GM18519 (cell line): Measurements from ENCODE around the gene SLC9A9.
"Not testable (repeated sequence)": the region's sequence is repeated elsewhere in the genome, so short reads cannot be mapped to it uniquely, and the experiment has no call there.

ENCODE experiments used
- ATAC-seq: cut with Tn5 transposase; IDR thresholded peaks from one replicate; pipeline ENCODE4 v1.9.1; 2021; ENCODE audit warnings: mild to moderate bottlenecking, moderate library complexity; ENCODE audit not compliant: unreplicated experiment, low FRiP score

Gene SLC9A9

DNA sequence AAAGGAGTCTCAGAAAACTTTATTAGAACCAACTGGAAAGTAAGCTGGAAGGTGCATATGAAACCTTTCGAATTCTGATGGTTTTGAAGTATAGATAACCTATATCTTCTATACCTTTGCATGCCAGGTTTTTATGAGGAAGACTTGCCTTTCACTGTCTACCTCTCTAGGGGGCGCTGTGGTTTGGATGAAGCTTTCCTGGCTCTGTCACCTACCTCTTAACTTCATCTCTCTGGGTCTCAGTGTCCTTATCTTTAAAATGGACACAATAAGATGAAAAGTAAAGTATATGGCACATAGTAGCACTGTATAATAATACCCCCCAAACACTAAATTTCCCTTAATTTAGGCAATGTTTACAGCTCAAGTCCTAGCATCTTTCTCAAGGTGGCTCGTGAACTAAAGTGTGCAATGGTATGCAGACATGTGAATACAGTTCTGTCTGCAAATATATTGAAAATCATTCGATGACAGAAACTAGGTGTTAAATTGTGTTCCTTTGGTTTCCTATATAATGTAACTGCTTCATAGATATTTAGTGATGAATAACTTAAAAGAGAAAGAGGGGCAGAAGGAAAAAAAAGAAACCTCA lies 414.4 kb downstream of the SLC9A9 start:
- ATAC-seq: no peak

DNA sequence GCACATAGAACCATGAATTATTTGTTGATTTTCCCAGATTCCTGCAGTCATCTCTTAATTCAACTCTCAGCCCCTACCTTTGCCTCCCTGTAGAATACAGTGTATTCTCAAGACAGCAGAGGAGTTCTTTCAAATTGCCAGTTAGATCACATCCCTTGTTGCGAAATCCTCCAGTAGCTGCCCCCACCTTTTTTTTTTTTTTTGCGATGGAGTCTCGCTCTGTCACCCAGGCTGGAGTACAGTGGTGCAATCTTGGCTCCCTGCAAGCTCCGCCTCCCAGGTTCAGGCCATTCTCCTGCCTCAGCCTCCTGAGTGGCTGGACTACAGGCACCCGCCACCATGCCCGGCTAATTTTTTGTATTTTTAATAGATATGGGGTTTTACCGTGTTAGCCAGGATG lies 417.0 kb downstream of the SLC9A9 start:
- ATAC-seq: not testable (repeated sequence)

DNA sequence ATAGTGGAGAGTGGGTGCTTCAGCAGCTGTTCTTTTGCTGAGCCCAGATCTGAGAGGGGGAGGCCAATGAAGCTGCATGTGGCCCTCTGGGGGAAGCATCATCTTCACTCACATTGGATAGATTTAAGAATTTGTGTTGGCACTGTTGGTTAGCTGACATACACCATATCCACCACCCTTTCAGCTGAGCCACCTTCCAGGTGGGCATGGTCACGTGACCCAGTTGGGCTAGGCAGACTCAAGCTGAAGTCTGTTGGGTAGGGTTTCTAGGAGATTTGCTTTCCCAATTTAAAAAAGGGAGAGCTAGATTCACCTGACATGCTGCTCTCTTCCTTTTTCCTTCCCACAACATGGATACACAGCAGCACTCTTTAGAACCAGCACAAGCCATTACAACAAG lies 417.7 kb downstream of the SLC9A9 start:
- ATAC-seq: no peak

DNA sequence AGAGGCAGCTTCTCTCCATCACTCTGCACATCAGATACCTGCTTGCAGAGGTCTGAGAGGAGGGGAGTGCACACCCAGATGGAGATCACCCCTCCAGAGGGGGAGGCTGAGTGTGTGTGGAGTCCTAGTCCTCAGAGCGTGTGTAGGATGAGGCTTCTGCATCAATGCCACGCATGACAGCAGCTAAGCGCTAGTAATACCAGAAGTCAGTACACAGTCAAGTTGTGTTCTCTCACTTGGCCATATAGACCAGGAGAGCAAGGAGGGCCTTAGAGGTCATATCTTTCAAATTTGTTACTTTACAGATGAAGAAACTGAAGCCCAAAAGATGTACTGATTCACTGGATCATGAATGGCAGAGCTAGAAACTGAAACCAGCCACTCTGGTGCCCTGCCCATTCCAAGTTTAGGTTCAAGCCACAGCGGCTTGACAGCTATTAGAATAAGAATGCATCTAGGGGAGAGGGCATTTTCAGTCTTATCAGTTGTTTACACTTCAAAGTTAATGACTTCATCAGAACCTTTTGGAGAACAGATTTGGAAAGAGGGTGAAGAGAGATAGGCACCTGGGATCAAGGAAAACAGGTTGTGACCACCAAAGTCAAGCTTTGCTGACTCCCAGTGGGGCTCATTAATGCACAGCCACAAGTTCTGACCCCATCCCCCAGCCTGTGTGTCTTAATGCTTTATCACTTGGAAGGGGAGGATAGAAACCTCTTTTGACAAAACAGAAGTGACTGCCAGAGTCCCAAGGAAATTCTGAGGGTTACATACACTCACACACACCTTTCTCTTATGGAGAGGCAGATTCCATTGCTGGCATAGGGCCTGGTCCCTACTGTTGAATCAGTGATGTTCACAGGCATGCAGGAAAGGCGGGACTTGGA lies 418.4 kb downstream of the SLC9A9 start:
- no peak for ATAC-seq

DNA sequence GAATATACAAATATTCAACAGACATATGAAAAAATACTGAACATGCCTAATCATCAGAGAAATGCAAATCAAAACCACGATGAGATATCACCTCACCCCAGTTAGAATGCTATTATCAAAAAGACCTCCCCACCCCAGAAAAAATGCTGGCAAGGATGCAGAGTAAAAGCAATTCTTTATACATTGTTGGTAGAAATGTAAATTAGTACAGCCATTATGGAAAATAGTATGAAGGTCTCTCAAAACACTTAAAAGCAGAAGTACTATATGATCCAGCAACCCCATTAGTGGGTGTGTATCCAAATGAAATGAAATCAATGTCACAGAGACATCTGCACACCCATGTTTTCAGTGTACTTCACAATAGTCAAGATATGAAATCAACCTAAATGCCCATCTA lies 420.0 kb downstream of the SLC9A9 start:
- no peak for ATAC-seq

DNA sequence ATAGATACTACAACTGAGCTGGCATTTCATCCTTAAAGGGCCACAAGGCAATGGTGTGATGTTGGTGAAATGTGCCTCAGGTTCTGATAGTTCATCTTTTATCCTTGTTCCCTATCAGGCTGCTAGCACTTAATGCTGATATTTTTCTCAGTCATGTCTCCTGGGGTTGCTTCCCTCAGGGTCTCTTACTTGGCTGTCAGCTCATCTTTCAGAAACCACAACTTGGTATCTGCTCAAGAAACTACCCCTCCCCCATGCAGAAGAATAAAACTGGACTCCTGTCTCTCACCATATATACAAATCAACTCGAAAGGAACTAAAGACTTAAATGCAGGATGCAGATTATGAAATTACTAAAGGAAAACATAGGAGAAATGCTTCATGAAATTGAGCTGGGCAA lies 420.6 kb downstream of the SLC9A9 start:
- ATAC-seq: no peak

DNA sequence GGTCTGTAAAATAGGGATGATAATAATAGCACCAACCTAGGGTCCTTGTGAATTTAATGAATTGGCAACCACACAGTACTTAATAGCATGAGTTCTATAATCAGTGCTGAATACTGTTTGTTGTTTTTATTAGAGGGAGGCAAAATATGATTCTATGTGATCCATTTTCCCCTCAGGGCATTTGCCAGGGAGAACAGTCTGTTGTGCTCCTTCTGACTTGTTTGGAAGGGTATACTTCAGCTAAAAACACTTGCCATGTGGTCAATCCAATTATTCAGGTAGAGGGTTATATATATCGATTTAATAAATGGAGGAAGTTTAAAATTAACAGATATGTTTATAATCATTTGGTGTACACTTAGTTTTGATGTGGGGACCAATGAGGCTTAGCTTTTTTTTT lies 423.4 kb downstream of the SLC9A9 start:
- ATAC-seq: no peak

DNA sequence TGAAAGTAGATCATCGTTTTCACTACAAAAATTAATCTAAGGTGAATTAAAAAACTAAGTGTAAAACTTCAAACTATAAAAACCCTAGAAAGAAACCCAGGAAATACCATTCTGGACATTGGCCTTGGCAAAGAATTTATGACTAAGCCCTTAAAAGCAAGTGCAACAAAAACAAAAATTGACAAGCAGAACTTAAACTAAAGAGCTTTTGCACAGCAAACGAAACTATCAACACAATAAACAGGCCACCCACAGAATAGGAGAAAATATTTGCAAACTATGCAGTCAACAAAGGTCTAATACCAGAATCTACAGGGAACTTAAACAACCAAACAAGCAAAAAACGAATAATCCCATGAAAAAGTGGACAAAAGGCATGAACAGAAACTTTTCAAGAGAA lies 426.7 kb downstream of the SLC9A9 start:
- ATAC-seq: no peak

DNA sequence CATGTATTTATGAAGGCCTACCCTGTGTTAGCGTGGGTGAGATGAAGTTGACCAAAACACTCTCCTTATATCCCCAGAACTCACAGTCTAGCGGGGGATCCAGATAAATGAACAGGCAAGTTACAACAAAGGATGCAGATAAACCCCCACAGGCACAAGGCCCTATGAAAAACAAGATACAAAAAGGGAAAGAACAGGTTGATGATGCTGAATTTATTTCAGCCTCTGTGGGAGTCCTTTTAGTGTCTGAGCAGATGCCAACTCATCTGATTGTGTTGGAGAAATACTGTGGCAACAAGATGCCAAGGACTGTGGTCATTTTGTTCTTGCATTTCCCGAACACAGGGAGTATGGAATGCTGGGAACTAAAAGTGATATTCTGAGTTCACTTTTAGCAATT lies 428.7 kb downstream of the SLC9A9 start:
- no peak for ATAC-seq

DNA sequence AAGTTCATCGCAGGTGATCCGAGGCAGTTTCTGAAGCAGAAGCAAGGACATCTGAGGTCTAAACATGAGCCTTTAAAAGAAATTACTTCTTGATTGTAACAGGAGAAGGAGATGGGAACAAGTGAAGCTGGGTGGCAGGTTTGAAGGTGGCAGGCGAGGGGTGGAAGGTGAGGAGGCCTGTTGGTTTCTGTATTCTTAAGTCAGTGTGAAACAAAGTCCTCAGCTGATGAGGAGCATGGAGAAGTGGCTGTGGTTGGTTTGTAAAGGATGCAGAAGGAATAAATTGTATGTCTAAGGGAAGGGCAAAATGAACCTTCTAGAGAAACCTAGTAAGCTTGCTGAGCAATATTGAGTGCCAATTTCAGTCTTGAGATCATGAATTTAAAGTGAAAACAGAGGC lies 429.9 kb downstream of the SLC9A9 start:
- no peak for ATAC-seq

DNA sequence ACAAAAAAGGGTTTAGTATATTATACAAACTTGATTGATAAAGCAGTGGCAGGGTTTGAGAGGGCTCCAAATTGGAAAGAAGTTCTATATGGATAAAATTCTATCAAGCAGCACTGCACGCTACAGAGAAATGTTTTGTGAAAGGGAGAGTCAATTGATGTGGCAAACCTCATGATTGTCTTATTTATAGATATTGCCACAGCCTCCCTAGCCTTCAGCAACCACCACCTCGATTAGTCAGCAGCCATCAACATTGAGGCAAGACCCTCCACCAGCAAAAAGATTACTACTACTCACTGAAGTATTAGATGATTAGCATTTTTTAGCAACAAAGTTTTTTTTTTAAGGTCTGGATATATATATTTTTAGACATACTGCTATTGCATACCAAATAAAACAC lies 432.0 kb downstream of the SLC9A9 start:
- no peak for ATAC-seq

DNA sequence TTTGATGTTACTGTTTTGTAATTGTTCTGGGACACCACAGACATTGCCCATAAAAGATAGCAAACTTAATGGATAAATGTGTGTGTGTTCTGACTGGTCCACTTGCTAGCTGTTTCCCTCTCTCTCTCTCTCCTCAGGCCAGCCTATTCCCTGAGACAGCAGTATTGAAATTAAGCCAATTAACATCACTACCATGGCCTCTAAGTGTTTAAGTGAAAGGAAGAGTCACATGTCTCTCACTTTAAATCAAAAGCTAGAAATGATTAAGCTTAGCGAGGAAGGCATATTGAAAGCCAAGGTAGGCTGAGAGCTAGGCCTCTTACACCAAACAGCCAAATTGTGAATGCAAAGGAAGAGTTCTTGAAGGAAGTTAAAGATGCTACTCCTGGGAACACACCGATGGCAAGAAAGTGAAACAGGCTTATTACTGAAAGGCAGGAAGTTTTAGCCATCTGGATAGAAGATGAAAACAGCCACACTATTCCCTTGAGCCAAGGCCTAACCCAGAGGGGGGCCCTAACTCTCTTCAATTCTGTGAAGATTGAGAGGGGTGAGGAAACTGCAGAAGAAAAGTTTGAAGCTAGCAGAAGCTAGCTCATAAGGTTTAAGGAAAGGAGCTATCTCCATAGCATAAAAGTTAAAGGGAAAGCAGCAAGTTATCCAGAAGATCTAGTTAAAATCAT lies 433.6 kb downstream of the SLC9A9 start:
- no peak for ATAC-seq

DNA sequence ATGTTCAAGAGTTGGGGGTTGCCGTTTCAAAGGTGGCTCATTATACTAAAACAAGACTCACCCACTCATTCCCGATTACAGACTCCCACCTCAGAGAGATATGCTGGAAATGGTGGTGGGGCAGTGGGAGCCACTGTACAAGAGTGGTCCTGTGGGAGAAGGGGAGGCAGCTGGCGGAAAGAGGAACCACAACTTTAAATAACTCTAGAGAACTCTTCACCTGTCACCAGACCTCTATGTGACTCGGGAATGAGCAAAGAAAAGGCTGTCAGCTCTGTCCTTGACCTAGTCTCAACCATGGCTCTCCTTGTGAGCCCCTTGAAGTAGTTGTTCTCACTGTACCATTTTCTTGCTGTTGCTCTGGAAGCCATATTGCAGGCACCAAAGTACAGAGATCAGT lies 434.9 kb downstream of the SLC9A9 start:
- no peak for ATAC-seq

DNA sequence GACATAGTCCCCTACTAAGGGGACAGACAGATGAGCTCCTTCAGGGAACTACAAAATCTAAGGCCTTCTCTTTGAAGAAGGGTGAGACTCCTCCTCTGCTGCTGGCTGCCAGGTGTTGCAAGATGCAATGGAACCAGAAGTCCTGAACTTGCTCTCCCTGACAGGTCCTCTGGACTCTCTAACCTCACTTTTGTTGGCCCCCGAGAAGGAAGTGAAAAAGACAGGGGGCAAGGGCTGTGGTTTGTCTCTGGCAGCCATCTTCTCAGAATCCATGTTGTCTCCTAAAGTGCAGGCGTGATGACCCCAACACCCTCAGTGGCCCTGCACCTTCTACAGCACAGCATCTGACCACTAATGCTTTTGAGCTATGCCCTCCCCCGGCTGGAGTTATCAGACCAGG lies 436.2 kb downstream of the SLC9A9 start:
- no peak for ATAC-seq

DNA sequence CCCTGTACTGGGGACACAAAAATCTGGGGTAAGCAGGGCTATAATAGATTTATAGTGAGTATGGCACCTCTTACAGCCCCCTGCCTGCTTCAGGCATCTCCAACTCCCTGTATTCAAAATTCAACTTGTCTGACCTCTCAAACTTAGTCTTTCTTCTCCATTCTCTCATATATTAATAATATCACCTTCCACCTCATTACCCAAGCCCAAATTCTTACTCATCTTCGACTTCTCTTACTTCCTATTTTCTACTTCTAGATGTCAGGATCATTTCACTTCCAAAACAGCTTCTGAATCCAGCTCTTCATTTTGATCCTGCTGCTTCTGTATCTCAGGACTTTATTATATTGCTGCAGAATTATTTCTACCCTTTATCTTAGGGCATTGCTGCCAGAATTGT lies 438.0 kb downstream of the SLC9A9 start:
- no peak for ATAC-seq

DNA sequence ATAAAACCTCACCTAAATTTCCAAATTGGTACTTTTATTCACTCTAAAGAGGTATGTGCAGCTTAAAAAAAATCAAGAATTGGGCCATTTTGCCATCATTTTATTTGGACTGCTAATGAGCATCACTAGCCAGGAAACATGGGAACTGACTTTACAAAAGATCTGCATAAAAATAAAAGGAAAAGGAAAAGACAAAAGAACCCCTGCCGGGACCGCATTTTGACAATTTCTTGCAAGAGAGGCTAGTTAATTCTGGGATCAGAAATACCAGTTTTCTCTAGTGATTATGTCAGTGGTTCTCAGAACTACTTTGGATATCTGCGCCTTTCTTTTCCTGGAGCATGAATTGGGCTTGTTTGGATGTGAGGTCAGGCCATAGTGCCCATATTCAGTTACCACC lies 439.5 kb downstream of the SLC9A9 start:
- ATAC-seq: no peak

DNA sequence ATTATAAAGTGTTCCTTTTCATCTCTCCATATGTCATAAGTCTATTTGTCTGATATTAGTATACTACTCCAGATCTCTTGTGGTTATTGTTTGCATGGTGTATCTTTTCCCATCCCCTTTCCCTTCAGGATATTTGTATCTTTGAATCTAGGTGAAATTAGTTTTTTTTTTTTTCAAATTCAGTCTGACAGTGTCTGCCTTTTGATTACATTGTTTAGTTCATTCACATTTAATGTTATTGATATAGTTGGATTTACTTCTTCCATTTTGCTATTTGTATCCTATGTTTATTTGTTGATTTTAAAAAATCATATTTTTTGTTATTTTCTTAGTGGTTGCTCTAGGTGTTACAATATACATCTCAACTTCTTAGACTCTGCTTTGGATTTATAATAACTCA lies 445.7 kb downstream of the SLC9A9 start:
- ATAC-seq: no peak

DNA sequence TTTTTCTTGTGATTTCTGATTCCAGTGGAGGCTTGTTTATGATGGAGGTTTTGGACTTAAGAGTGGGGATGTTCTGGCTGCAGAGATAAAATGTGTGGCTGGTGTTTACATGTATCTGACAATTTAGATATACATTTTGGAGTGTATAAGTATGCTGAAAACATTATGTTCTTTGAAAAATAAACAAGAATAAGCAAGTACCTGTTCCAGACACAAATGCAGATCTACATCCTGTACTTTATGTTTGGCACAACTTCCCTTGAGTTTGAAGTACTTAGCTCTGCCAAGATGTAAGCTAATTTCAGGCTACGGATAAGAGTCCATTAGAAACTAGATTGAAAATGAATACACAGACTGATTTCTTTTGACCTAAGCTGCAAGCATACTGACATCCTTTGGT lies 451.5 kb downstream of the SLC9A9 start:
- no peak for ATAC-seq

DNA sequence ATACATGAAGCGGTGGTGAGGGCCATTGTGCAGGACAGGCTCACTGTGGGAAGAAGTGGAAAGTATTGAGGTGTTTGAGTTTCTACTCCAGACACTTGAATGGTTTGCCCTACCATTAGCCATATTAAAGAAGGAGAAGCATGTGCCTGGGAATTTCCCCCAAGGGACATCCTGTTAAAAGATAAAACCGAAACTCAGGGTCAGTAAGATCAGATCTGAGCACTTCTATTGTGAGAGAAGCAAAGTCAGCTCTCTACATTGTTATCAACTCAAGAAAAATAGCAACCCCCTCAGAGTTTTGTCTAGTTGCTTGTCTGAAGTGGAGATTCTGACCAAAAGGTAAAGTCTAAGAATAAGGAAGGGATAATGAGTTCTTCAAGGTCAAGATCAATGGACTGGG lies 458.9 kb downstream of the SLC9A9 start:
- ATAC-seq: no peak

DNA sequence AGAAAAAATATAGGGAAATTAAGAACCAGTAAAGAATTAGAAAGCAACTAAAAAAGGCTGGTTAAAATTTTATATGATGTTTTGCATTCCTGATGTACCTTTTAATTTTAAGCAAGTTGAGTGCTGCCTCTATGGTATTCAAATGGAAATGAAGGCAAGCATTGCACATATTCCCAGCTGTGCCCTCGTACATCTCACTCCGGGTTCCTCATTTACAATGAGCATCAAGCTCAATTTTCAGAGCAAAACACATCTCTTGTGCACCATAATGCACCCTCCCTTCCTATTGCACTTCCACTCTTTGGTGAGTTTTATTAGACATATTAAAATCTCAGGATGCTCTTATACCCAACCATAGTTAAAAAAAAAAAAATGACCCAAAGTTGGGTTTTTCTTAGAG lies 460.8 kb downstream of the SLC9A9 start:
- ATAC-seq: no peak

DNA sequence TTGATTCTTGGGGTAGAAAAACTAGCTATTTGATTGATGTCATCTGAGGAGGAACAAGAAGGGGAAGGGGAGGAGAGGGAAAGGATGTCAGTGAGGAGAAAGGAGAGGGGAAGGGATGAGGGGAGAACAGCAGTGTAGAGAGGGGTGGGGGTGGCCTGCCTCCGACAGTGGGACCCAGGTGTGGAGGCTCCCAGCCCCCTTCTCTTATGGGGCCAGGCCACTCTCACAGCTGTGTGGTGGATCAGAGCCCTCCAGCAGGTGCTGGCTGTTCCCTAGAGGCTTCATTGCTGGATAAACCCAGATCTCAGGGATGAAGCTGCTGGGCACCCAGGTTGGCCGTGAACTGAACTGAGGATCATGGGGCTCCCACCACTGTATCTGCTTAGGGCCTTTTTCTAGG lies 464.2 kb downstream of the SLC9A9 start:
- no peak for ATAC-seq

DNA sequence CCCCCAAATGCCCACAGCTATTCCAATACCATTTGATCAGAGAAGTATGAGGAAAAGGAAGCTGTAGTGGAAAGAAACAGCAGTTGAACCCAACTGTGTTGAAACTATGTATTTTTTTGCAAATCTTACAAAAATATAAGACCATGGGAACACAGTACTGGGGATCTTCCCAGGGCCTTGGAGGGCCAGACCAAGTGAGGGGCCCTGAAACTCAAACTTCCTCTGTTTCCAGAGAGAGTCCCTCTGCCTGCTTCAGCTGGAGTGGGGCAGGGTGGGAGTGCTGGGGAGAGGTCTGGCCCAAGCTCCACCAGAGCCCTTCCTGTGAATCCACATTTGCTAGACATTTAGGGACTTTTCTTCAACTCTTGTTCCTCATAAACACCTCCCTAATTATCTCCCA lies 464.8 kb downstream of the SLC9A9 start:
- ATAC-seq: no peak
